GM23338 (cell line): ENCODE data around the gene TSPY8. TPM values are rescaled to one million over a fixed set of nuclear protein-coding genes. Genes with fewer than 3 reads are reported as not detected.
"Not testable (repeated sequence)": the region's sequence is repeated elsewhere in the genome, so short reads cannot be mapped to it uniquely, and the experiment has no call there.

Experiments used
- ATAC-seq: fragments of 200-7000 bp; cut with Tn5 transposase; 3 replicates; pipeline ENCODE4 v1.9.1; 2020
- DNase-seq: peaks from one replicate; pipeline ENCODE4 v3.0.0-alpha.2; 2015; ENCODE audit warnings: low spot score
- H2AFZ ChIP-seq: fragments of 200-600 bp; sonication (generic); 2 replicates; pipeline ENCODE4 v1.8.0; 2016; ENCODE audit warnings: antibody characterized with exemption, mild to moderate bottlenecking, moderate library complexity
- H3F3A ChIP-seq: fragments of 200-600 bp; sonication (generic); replicated peaks from 2 replicates; pipeline ENCODE4 v1.8.0; 2017; ENCODE audit warnings: antibody characterized with exemption, mixed run types, low read depth
- H3K27ac ChIP-seq: fragments of 200-600 bp; sonication (generic); 2 replicates; pipeline ENCODE4 v1.6.1; 2016; ENCODE audit warnings: low read depth
- H3K27me3 ChIP-seq: fragments of 200-600 bp; sonication (generic); 2 replicates; pipeline ENCODE4 v1.8.0; 2016; ENCODE audit warnings: mild to moderate bottlenecking, mixed run types, moderate library complexity; ENCODE audit not compliant: insufficient read depth
- H3K36me3 ChIP-seq: fragments of 200-600 bp; sonication (generic); 2 replicates; pipeline ENCODE4 v1.8.0; 2016; ENCODE audit warnings: mild to moderate bottlenecking; ENCODE audit not compliant: insufficient read depth
- H3K4me1 ChIP-seq: fragments of 200-600 bp; sonication (generic); 2 replicates; pipeline ENCODE4 v1.8.0; 2016; ENCODE audit warnings: mild to moderate bottlenecking, moderate library complexity; ENCODE audit not compliant: insufficient read depth
- H3K4me2 ChIP-seq: fragments of 200-600 bp; sonication (generic); 2 replicates; pipeline ENCODE4 v1.7.1; 2017; ENCODE audit warnings: mixed run types
- H3K4me3 ChIP-seq: fragments of 200-600 bp; sonication (generic); 2 replicates; pipeline ENCODE4 v1.6.1; 2016; ENCODE audit warnings: mixed run types
- H3K79me2 ChIP-seq: fragments of 200-600 bp; sonication (generic); replicated peaks from 2 replicates; pipeline ENCODE4 v1.8.0; 2017; ENCODE audit warnings: mild to moderate bottlenecking; ENCODE audit not compliant: insufficient read depth
- H3K9me2 ChIP-seq: fragments of 200-600 bp; sonication (generic); 2 replicates; pipeline ENCODE4 v1.8.0; 2017; ENCODE audit not compliant: insufficient read depth
- H4K20me1 ChIP-seq: fragments of 200-600 bp; sonication (generic); replicated peaks from 2 replicates; pipeline ENCODE4 v1.8.0; 2017; ENCODE audit warnings: mild to moderate bottlenecking; ENCODE audit not compliant: insufficient read depth
- H3K27ac Mint-ChIP-seq: 2 replicates; pipeline ENCODE4 v1.8.0; 2020; ENCODE audit warnings: inconsistent platforms, mild to moderate bottlenecking, moderate library complexity, mixed read lengths
- H3K27me3 Mint-ChIP-seq: 3 replicates; pipeline ENCODE4 v1.8.0; 2022; ENCODE audit warnings: low read depth, mild to moderate bottlenecking, moderate library complexity, mixed read lengths, inconsistent platforms; ENCODE audit not compliant: insufficient read depth, poor library complexity
- H3K36me3 Mint-ChIP-seq: 3 replicates; pipeline ENCODE4 v1.8.0; 2021; ENCODE audit warnings: low read depth, mild to moderate bottlenecking, inconsistent platforms, moderate library complexity, mixed read lengths
- H3K4me1 Mint-ChIP-seq: 3 replicates; pipeline ENCODE4 v1.8.0; 2020; ENCODE audit warnings: mild to moderate bottlenecking, inconsistent platforms, mixed read lengths
- H3K4me3 Mint-ChIP-seq: 3 replicates; pipeline ENCODE4 v1.8.0; 2021; ENCODE audit warnings: moderate library complexity, mild to moderate bottlenecking, inconsistent platforms, mixed read lengths
- H3K9me3 Mint-ChIP-seq: 3 replicates; pipeline ENCODE4 v1.8.0; 2020; ENCODE audit warnings: moderate library complexity, mild to moderate bottlenecking, inconsistent platforms, mixed read lengths
- polyA plus RNA-seq: library from polyadenylated mRNA; unstranded; fragments of >200 nt; fragmentation: Nextera tagmentation; extraction: Ambion mirVana; gene quantifications from 2 replicates; pipeline ENCODE4 v1.2.1, GENCODE V29; 2016
- small RNA-seq: library from RNA; depleted of rRNA; stranded (forward); fragments of <200 nt; gene quantifications from one replicate; pipeline ENCODE3, GENCODE V24; 2014; ENCODE audit warnings: low replicate concordance
- total RNA-seq: library from RNA; depleted of rRNA; stranded (reverse); fragments of >200 nt; shearing (Covaris generic); gene quantifications from 2 replicates; pipeline ENCODE4 v1.2.3, GENCODE V29; 2014; rRNA removed

TSPY8 gene
- total and polyA plus RNA-seq, 2 experiments from 2014 or later: not detected

DNA sequence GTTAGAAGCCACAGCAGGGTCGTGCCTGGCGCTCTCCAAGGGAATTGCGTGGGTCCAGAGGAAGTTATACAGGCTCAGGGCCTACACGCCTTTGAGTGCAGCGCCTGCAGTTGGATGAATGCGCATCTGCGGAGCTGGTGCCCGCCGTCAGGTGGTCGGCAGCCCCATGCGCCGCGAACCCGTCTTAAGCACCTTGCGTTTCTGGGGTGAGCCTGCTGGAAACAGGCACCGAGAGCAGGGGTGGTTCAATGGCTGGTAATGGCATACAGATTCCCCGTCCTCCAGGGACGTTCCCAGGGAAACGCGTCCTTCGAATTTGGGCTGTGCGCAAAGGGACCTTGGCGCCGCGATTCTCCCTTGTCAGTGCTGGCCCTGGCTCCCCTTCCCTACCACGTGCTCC is 38.9 kb downstream of the TSPY8 start:
- H3K4me1 ChIP-seq, H3K36me3 ChIP-seq, H3K27me3 Mint-ChIP-seq, DNase-seq, H3K79me2 ChIP-seq, H3K27ac ChIP-seq, H3K9me2 ChIP-seq, H3K4me1 Mint-ChIP-seq, H3K9me3 Mint-ChIP-seq, H3K36me3 Mint-ChIP-seq, H3K4me3 Mint-ChIP-seq, H3K4me3 ChIP-seq, ATAC-seq, H2AFZ ChIP-seq, H3F3A ChIP-seq, H3K27me3 ChIP-seq, H3K27ac Mint-ChIP-seq, H3K4me2 ChIP-seq, H4K20me1 ChIP-seq: not testable (repeated sequence)

DNA sequence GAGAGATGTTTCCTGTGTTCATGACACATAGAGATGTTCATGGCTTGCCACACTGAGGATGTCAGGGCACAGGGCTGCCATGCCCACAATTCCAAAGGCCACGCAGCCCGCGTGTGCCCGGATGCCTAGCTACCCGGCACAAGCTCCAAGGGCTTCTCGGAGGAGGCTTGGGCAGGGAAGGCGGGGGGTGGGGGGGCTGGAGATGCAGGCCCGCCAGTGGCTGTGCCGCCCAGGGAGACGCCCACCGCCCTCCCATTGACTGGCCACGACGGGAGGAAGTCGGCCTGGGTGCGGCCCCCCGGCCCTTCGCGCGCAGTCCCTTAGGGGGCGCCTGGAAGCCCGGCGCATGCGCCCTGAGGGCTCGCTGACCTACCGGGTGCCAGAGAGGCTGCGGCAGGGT is 40.5 kb downstream of the TSPY8 start, which contains the start of gene TSPY3:
TSS of gene TSPY3 (plus strand) at position 301 of the 400 bp plus-strand sequence. CDS start at position 347, 46 bp downstream.
- H3K4me3 Mint-ChIP-seq, ATAC-seq, H3K27me3 Mint-ChIP-seq, H3K4me1 Mint-ChIP-seq, H3F3A ChIP-seq, DNase-seq, H3K79me2 ChIP-seq, H3K4me2 ChIP-seq, H2AFZ ChIP-seq, H3K9me2 ChIP-seq, H3K36me3 Mint-ChIP-seq, H3K4me3 ChIP-seq, H3K4me1 ChIP-seq, H4K20me1 ChIP-seq, H3K27me3 ChIP-seq, H3K27ac ChIP-seq, H3K27ac Mint-ChIP-seq, H3K9me3 Mint-ChIP-seq, H3K36me3 ChIP-seq: not testable (repeated sequence)

Small RNAs within 50 kb of the gene (small RNA-seq; reads per million reads assigned to genes)
- gene AC006158.1: not detected

Other genes with a start within 250 kb of the TSPY8 start
- gene TSPY4, start 20.3 kb upstream of the TSPY8 start, total RNA-seq: not detected in 2 replicates
- gene TSPY4, start 20.3 kb upstream of the TSPY8 start, polyA plus RNA-seq: not detected in 2 replicates
- gene TSPY3, start 40.6 kb downstream of the TSPY8 start, total RNA-seq: not detected in 2 replicates
- gene TSPY3, start 40.6 kb downstream of the TSPY8 start, polyA plus RNA-seq: not detected in 2 replicates
- not detected in 2 replicates for gene TSPY1, start 109.2 kb downstream of the TSPY8 start, total RNA-seq
- gene TSPY1, start 109.2 kb downstream of the TSPY8 start, polyA plus RNA-seq: not detected in 2 replicates
- not detected in 2 replicates for gene TSPY9, start 129.5 kb downstream of the TSPY8 start, total RNA-seq
- not detected in 2 replicates for gene TSPY9, start 129.5 kb downstream of the TSPY8 start, polyA plus RNA-seq
- not detected in 2 replicates for gene TSPY10, start 170.1 kb downstream of the TSPY8 start, total RNA-seq
- gene TSPY10, start 170.1 kb downstream of the TSPY8 start, polyA plus RNA-seq: not detected in 2 replicates